ENCODE results near the gene NACC2.

- no peak for TF ChIP-seq CTCF (IDR thresholded peaks at IDR 0.05)
- no peak for TF ChIP-seq EZH2 (IDR thresholded peaks at IDR 0.05; ENCODE audit: borderline replicate concordance, insufficient read depth, low read depth, low read length, poor library complexity, severe bottlenecking)
These were observed 112.4 kb downstream of the NACC2 start for GRCh38 chr9:135982499-135983207.
